ENCODE results near the gene B4GALT3.

The B4GALT3 gene

DNA sequence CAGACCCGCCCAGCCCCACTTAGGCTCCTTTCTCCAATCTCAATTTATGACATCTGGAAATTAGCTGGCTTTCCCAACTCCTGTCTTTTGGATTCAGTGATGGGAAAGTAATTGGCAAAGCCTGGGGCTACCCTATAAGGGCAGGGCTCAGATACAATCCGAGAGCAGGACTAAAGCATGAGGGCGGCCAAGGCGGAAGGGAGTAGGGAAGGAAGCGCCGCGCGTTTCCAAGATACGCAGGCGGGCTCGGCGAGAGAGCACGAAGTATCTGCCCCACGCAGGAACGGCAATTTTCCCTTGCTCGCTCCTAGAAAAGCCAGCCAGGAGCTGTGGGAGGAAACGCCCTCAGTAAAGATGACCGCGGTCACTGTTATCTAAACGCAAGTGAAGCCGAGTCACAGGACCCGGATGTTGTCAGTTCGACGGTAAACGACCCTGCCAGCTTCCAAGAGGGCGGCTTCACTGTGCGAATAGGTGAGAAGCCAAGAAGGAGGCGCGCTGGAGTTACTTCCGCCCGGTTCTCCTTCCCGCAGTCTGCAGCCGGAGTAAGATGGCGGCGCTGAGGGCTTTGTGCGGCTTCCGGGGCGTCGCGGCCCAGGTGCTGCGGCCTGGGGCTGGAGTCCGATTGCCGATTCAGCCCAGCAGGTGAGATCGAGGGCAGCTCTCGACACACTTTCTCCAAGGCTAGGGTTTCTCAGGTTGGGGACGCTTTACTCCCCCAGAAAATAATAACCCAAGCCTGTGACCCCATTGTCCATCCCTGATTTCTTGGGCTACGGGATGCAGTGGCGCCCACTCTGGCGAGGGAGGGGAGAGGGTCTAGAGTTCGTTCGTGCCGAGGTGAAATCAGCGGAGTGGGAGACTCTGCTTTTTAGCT lies 24.8 kb upstream of the B4GALT3 start, which contains the start of gene NDUFS2:
NDUFS2 (plus strand) TSS at position 532 of the 877 bp plus-strand sequence; CDS start at position 551, 19 bp downstream.
- DNase-seq, result peak; percentile 95

- no peak for DNase-seq
Observed at GRCh38 chr1:161200992-161201835, 23.9 kb upstream of the B4GALT3 start.

GRCh38 chr1:161200421-161200991 lies 23.2 kb upstream of the B4GALT3 start:
- DNase-seq, result no peak

GRCh38 chr1:161199506-161200139 lies 22.3 kb upstream of the B4GALT3 start:
- no peak for DNase-seq

DNA sequence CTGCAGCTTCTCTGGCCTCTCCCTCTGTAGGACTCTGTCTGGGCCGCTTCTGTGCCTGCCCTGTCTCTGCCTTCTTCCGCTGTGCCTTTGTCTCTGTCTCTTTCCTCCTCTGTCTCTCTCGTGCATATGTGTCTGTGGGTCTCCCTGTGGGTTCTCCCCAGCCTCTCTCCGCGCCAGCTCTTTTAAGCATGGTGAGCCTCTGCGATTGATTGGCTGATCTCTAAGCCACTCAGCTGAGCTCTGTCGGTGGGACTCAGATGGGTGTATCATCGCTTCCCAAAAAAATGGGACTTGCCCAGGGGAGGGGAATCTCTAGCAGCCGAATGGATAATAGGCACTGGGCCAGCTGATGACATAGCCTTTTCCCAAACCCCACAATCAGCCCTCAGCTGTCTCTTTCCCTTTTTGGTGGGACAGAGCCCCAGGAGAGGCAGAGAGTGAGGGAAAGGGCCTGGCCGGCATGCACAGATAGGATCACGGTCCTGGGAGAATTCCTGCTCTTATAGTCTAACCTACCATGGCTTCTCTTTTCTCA lies 21.7 kb upstream of the B4GALT3 start, which contains the start of gene ADAMTS4:
ADAMTS4 (minus strand) TSS at position 158 of the 535 bp plus-strand sequence. CDS start 427 bp downstream, outside the sequence.
- no peak for DNase-seq

DNA sequence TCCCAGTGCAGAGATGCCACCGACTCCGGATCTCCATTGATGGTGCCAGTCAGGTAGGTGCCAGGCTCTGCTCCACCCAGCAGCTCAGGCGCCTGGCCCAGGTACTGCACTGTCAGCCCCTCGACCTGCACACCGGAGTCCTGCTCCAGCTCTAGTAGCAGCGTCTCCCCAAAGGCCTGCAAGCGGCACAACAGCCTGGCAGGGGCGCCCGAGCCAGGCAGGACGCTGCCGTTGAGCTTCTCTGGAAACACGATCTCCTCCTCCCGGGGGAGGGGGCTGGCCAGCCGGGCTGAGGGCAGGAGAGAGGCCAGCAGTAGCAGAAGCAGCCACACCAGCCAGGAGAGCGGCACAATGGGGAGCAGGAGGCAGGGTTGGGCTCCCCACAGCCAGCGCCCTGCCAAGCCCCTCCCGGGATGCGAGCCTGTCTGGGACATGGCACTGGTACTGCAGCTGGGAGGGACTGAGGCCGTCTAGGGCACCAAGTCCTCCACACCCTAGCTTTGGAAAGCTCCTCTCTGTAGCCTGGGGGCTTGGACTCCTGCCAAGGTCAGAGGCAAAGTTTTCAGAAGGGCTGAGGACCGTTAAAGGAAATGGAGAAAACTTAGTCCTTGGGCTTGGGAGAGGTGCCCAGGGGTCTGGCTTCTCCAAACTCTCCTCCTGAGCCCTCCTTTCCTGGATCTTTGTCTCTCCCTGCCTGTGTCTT lies 21.0 kb upstream of the B4GALT3 start:
- DNase-seq, result no peak

DNA sequence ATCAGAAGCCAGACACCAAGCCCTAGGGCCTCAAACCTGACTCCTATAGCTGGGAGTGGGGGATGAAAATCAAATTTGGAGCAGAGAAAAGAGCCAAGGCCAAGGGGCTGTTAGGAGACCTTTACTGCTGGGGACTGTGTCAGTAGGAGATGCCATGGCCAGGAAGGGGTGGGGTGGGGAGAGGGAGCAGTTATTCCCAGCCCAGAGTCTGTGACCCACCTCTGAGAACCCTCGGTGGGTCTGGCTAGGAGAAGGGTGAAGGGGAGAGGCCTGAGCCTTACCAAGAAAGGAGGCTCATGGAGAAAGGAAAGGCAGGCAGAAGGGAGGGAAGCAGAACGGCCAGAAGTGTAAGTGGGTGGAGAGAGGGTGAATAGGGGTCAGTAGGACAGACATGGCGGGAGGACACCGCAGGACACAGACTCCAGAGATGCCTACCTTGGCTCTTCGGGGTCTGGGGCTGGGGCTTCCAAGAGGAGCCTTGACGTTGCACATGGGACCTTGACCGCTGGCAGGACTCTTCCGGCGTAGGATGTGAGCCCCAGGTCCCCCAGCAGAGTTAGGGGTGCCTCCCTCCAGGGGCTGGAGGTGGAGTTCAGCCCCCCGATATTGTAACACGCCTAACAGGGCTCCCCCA lies 20.4 kb upstream of the B4GALT3 start:
- no peak for DNase-seq

GRCh38 chr1:161196521-161197451 lies 19.5 kb upstream of the B4GALT3 start:
- no peak for DNase-seq

DNA sequence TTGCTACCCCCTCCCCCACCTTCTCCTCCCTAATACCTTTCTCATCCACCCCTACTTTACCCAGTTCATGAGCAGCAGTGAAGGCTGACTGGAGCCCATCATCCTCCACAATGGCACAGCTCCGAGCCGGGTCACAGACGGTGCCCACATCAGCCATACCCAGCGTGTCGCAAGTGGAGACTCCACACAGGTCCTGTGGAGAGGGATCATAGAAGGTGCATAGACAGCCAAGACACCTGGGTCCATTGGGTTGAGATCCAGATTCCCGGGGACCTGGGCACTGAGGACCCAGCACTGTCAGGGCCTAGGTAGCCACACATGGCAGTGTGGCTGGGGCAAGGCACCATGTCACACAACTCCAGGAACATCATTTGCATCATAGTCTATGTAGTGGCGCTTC lies 18.8 kb upstream of the B4GALT3 start:
- no peak for DNase-seq

- no peak for DNase-seq
Observed at GRCh38 chr1:161195171-161195570, 17.9 kb upstream of the B4GALT3 start.

- no peak for DNase-seq
Observed at GRCh38 chr1:161193561-161194235, 16.4 kb upstream of the B4GALT3 start.

- DNase-seq, result peak; percentile 66
Observed at GRCh38 chr1:161192476-161193465, 15.5 kb upstream of the B4GALT3 start.

- DNase-seq, result no peak
Observed at GRCh38 chr1:161191971-161192370, 14.7 kb upstream of the B4GALT3 start.

GRCh38 chr1:161190962-161191521 lies 13.7 kb upstream of the B4GALT3 start:
- no peak for DNase-seq

- DNase-seq, result no peak
Observed at GRCh38 chr1:161189036-161189435, 11.7 kb upstream of the B4GALT3 start.

DNA sequence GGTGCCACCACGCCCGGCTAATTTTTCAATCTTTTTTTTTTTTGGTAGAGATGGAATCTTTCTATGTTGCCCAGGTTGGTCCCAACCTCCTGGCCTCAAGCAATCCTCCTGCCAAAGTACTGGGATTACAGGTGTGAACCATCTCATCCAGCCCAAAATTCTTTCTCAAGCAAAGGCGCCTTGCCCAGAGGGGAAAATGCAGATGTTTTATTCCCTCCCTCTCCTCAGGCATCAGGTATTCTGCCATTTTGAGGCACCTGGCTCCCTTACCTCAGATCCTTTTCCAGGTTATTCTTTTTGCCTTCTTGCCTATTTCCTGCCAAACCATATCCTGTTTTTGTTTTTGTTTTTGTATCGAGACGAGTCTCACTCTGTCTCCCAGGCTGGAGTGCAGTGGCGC lies 11.1 kb upstream of the B4GALT3 start:
- DNase-seq, result no peak

GRCh38 chr1:161187311-161187710 lies 10.0 kb upstream of the B4GALT3 start:
- no peak for DNase-seq

Data from activated naive CD4-positive, alpha-beta T cell treated with Interleukin-2 at 50 U/mL for 16 hours (primary cell).